Stimulated activated CD4-positive, alpha-beta T cell treated with anti-CD3 and anti-CD28 coated beads, Interleukin-1b, Interleukin-23, amount 100 ng/mL, for 4 hours (primary cell): ENCODE data around the gene CLTCL1.
"Not testable (repeated sequence)": the region's sequence is repeated elsewhere in the genome, so short reads cannot be mapped to it uniquely, and the experiment has no call there.

Experiments used
- DNase-seq, 2 donors: peaks; one replicate each; pipeline ENCODE4 v3.0.0-alpha.2; 2020; ENCODE audit warnings: low read depth in 2 of 2

CLTCL1 gene

DNA sequence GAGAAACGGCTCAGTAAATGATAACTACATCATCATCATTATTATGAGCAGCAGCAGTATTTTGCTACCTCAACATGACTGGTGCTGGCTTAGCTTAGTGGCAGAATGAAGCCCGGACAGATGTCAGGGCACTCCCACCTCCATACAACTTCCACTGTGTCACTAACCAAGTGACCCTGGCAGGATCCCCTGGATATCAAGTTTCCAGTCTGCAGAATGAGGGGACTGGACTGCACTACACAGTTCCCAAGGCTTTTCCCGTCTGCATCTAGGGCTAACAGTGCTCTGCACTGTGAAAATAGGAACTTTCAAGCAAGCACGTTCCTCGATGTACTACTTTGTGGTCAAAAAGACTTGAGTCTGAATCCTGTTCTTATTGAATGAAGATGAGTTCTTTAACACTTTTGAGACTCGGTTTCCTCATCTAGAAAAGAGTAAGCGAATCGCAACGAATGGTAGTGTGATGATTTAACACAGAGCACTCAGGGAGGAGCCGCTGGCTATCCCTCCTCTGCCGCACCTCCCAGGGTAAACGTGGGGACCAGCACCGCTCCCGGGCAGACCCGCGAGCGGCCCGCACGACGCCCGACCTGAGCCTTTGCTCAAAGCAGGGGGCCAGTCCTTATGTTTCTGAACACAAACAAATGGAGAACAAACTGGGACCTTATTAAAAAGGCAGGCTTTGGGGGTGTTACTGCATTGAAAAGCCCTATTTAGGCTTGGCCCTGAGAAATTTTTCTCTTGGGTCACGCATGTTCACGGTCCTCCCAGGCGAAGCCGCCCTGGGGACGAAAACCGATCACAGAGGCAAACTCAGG is 910 bp downstream of the CLTCL1 start:
- no peak for DNase-seq

DNA sequence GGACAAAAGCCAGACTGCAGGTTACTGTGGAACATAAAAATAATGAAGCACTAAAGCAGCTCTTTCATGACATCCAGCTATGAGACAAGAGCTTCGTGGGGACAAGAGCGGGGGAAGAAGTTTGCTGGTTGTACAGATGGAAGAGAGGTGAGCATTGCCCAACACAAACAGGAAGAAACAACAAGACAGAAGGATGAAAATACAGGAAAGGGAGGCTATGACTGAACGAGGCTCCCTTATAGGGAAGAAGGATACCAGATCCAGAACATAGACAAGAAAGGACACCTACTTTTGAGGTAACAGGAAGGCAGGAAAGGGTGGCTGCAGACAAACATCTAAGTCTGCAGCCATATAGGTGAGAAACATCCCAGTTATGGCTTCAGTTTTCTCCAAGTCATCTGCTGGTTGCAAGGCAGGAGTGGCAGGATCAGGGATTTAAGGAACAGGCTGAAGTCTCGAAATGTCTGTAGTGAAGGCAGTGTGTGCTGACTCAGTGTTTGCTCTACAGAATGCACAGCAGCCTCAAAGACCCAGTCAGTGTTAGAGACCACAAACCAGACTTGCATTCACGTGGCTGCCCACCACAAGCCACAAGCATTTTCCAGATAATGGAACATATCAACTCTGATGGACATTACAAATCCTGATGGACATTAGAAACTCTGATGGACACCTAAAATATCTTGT is 1.9 kb downstream of the CLTCL1 start:
- DNase-seq: no peak

DNA sequence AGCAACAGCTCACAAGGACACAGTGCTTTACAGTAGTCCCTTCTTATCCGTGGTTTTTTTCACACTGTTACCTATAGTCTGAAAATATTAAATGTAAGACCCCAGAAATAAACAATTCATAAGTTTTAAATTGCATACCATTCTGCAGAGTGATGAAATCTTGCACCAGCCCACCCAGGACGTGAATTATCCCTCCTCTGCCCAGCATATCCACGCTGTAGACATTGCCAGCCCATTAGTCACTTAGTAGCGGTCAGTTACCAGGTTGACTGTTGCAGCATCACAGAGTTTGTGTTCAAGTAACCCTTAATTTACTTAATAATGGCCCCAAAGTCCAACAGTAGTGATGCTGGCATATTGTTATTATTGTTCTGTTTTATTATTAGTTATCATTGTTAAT is 3.6 kb downstream of the CLTCL1 start:
- DNase-seq: no peak

DNA sequence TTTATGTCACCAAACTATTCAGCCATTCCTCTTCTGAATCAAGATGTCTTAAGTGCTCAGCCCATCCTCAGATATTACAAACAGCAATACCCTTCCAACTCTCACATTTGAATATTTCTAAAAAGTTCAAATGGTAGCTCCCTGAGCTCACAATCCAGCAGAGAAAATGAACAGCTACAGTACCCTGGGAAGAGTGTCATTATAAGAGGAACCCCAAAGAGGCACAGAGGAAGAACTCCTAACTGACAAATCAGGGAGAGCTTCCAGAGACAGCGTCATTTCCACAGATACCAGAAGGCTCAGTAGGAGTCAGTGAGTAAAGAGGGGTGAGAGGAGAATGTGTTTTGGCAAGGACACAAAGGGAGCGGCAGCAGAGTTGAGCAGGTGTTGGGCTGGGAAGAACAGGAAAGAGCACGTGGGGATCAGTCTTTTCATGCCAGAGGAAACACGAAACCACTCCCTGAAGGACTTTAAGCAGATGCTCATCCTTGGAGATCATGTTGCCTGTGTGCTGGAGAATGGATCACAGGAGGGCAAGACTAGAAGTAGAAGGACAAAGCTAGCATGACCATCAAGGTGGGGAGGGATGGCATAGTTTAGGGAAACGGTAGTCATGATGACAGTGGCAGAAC is 4.3 kb downstream of the CLTCL1 start:
- no peak for DNase-seq

DNA sequence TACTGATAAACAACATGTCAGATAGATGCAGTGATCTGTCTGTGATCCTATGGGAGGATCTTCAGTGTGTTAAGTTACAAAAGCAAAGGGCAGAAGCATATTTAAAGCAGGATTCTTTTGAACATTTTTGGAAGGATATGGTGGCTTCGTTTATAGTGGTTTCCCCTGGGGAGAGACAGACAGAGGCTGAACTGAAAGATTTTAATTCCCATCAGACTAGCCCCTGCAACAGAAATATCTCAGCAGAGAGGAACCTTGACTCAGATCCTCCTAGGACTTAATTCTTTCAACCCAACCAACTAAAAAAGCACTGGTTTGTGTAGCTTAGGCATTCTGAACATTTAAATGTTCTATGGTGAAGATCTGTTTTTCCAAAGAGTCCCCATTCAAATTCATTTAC is 5.7 kb downstream of the CLTCL1 start:
- no peak for DNase-seq

DNA sequence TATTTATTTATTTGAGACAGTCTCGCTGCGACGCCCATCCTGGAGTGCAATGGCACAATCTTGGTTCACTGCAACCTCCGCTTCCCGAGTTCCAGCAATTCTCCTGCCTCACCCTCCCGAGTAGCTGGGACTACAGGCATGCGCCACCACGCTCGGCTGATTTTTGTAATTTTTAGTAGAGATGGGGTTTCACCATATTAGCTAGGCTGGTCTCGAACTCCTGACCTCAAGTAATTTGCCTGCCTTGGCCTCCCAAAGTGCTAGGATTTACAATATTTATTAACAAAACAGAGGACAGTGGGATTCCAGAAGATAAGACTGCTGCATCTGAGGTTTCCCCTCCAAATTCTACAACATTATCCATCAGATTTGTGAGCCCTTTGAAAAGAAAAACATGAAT is 12.4 kb downstream of the CLTCL1 start:
- not testable (repeated sequence) for DNase-seq

DNA sequence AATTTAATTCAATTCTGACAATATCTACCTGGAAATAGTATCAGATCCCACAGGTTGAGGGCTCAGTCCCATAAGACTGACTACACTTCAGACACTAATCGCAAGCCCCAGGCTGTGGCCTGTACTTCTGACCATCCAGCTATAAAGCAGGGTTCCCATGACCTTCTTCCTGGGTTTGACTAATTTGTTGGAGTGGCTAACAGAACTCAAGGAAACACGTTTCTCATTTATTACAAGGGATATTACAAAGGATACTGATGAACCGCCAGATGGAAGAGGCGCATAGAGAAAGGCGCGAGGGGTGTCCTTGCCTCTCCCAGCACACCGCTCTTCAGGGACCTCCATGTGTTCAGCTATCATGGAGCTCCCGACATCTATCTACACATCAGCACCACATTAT is 13.7 kb downstream of the CLTCL1 start:
- no peak for DNase-seq

DNA sequence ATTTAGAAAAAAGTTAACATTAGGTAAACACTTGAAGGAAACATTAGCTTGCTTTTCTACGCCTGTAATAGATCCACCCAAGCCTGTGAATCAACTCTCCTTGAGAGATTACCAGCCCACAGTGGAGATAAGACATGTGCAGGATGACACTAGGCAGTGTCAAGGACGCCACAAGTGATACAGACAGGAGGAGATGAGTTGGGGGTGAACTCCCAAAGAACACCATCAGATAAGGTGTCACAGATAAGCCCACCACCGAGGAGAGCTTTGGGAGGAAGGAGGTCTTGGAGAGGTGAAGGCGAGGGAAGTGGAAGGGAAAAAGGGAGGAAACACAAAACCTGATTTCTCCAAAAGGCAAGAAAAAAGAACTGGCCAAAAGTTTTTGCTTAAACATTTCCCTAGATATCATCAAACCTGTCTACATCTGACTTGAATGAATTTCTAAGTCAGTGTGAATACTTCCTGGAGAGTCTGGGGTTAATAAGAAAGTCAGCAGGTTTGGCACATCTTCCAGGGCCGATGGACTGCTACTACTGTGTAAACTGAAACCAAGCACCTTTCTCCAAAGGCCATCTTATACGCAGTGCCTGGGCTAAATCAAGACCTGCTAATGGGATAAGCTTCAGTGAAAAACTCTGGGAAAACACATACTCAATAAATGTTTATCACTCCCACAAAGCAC is 15.5 kb downstream of the CLTCL1 start:
- no peak for DNase-seq

DNA sequence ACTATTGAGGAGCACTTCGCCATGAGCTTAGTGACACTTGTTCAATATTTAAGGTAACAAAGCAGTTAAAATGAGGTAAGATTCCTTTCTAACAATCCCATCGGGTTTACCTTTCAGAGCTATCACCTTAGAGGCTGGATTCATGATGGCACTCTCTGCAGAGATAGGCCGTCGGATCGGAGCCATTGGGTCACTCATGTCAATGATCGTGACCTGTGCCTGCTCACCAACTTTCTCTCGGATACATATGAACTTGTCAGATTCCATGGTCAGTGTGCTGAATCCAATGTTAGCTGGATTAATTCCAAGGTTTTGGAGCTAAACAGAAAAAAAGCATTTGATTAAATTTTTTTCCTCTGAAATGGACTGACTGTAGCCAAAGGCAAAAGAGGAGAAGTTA is 16.0 kb downstream of the CLTCL1 start:
- no peak for DNase-seq

DNA sequence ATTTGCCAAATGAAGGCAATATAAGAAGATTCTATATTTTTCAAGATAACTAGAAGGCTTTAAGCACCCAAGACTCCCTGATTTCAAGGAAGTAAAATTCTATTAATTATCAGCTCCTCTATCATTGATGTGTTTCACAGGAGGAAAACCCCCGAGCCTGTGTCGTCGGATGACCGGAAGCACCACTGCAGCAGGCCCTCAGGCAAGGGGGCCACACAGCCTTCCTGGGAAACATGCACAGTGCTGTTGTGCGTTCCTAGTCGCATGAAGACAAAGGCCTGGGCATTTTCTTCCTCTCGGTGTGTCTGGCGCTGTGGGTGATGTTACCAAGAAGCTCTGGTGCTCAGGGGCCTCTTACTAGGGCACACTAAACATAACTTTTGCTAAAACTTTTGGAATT is 16.4 kb downstream of the CLTCL1 start:
- no peak for DNase-seq

DNA sequence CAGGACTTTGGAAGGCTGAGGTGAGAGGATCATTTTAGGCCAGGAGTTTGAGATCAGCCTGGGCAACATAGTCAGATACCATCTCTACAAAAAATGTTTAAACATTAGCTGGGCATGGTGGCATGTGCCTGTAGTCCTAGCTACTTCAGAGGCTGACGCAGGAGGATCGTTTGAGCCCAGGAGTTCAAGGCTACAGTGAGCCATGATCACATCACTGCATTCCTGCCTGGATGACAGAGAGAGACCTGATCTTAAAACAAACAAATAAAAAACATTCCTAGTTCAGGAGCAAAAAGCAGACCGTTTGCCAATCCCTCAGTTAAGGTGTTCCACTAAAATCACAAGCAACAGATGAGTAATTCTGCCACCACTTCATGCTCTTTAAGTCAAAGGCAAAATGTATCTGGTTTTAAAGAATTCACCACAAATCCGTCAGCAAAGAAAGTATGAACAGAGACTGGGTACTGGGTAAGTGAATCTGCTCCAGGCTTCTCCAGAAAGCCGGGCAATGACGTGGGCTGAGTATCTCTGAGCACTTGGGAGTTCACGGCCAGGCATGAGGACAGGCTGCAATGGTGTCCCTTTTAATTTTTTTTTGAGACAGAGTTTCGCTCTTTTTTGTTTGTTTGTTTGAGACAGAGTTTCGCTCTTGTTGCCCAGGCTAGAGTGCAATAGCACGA is 19.5 kb downstream of the CLTCL1 start:
- no peak for DNase-seq

DNA sequence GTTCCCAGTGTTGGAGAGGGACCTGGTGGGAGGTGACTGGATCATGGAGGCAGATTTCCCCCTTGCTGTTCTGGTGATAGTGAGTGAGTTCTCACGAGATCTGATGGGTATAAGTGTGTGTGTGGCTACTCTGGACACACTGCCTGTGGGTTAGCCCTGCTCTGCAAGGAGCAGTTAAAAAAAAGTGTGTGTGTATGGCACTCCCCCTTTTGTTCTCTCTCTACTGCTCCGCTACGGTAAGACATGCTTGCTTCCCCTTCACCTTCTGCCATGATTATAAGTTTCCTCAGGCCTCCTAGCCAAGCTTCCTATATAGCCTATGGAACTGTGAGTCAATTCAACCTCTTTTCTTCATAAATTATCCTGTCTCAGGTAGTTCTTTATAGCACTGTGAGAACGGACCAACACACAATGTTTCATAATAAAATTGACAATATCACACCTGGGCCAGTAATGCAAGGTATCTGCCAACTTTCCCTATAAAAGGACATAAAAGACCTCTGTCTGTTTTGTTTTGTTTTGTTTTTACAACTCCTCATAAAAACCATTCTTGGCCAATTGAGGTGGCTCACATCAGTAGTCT is 20.2 kb downstream of the CLTCL1 start:
- no peak for DNase-seq

DNA sequence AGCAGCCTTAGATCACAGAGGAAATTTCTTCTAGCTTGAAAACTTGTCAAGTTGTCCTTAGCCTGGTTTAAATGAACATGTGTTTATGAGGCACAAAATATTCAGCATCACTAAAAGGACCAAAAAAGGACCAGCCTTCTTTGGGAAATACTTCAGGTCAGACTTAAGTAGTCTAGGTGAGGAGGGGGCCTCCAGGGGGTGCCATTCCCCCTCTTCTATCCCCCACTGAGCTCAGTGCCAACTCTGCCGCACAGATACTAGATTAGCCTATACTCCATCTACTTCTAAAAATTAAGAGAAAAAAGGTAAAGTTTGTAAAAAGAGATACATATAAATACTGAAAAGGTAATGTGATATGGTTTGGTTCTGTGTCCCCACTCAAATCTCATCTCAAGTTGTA is 20.6 kb downstream of the CLTCL1 start:
- DNase-seq: no peak

DNA sequence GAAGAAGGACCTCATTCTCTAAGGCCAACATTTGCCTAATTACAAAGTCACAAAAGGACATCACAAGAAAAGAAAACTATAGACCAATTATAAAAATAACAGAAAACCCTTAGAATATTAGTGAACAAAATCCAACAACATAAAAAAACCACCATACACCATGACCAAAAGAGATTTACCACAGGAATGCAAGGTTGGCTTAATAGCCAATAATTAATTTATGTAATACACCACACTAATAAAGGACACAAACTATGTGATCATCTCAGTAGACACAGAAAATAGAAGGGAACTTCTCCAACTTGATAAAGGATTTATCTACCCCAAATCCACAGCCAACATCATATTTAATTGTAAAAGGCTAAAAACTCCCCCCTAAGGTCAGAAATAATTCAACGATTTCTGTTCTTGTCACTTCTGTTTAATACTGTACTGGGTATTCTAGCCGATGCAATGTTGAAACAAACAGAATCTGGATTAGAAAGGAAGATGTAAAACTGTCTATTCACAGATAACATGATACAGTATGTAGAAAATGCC is 24.9 kb downstream of the CLTCL1 start:
- no peak for DNase-seq

DNA sequence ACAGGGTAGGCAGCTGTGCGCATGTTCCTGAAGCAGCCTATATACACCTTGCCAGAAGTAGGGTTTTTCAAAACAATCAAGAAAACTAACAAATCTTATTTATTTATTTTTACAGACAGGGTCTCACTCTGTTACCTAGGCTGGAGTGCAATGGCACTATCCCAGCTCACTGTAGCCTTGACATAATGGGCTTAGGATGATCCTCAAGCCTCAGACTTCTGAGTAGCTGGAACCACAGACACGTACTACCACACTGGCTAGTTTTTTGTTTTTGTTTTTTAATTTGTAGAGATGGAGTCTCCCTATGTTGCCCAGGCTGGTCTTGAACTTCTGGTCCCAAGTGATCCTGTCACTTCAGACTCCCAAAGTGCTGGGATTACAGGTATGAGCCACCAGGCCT is 25.7 kb downstream of the CLTCL1 start:
- DNase-seq: no peak

DNA sequence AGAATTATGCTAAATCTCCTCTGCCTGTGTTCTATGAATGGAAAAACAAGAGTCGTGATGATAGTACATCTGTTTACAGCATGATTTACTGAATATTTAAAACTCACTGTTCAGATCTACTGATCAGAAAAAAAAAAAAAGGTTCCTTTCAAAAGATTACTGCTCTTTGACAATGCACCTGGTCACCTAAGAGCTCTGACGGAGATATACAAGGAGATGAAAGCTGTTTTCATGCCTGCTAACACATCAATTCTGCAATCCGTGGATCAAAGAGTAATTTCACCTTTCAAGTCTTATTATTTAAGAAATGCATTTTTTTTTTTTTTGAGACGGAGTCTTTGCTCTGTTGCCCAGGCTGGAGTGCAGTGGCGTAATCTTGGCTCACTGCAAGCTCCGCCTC is 30.7 kb downstream of the CLTCL1 start:
- DNase-seq: no peak

DNA sequence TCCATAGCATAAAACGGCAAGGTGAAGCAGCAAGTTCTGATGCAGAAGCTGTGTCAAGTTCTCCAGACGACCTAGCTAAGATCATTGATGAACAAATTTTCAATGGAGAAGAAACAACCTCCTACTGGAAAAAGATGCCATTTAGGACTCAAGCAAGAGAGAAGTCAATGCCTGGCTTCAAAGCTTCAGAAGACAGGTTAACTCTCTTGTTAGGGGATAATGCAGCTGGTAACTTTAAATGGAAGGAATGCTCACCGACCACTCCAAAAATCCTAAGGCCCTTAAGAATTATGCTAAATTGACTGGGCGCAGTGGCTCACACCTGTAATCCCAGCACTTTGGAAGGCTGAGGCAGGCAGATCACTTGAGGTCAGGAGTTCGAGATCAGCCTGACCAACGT is 31.3 kb downstream of the CLTCL1 start:
- no peak for DNase-seq

DNA sequence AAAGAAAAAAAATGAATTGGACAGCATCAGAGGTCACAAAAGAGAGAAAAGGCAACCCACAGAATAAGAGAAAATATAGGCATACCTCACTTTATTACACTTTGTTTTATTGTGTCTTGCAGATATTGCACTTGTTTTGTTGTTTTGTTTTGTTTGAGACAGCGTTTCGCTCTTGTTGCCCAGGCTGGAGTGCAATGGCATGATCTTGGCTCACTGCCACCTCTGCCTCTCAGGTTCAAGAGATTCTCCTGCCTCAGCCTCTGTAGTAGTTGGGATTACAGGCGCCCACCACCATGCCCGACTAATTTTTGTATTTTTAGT is 32.6 kb downstream of the CLTCL1 start:
- DNase-seq: not testable (repeated sequence)

DNA sequence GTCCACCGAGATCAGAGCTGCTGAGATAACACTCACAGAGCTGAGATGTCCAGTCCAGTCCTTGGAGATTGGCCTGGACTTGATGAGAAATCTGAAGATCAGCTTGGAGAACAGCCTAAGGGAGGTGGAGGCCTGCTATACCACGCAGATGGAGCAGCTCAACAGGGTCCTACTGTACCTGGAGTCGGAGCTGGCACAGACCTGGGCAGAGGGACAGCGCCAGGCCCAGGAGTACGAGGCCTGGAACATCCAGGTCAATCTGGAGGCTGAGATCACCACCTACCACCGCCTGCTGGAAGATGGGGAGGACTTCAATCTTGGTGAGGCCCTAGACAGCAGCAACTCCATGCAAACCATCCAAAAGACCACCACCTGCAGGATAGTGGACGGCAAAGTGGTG is 33.1 kb downstream of the CLTCL1 start:
- no peak for DNase-seq

DNA sequence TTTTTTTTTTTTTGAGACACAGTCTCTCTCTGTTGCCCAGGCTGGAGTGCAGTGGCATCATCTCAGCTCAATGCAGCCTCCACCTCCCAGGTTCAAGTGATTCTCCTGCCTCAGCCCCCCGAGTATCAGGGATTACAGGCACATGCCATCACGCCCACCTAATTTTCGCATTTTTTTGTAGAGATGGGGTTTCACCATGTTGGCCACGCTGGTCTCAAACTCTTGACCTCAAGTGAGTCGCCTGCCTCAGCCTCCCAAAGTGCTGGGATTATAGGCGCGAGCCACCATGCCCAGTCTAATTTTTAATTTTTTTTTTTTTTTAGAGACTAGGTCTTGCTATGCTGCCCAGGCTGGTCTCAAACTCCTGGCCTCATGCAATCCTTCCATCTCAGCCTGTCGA is 35.2 kb downstream of the CLTCL1 start:
- not testable (repeated sequence) for DNase-seq

DNA sequence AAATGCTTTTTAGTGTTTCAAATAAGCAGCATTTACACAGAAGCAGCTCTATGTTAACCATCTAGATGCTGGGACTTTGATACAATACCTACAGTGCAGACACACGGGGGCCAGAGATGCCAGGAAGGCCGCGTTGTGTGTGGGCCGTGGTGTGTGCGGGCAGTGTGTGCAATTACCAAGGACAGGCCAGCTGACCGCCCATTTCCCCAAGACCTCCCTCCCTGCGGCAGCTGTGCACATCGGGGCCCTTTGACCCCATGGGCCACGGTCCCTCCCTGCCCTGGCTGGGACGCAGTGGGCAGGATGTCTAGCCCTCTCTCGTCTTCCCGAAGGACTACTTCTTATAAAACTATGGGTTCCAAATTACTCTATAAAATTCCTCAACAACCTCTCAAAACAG is 38.4 kb downstream of the CLTCL1 start:
- no peak for DNase-seq
